ENCODE measurements around the gene NKG7. TPM values are rescaled to one million over a fixed set of nuclear protein-coding genes. Genes with fewer than 3 reads are reported as not detected.
A peak's percentile ranks its signal among the peaks of the same experiment; 100 is the strongest.

NKG7 gene
- total RNA-seq, 1 donor from 2014 or later = not detected

GRCh38 chr19:51338563-51339312, 33.7 kb downstream of the NKG7 start:
- peak; percentile 38 for DNase-seq (ENCODE audit: low read depth)

- no peak for DNase-seq (ENCODE audit: low read depth)
These were observed 34.4 kb downstream of the NKG7 start for GRCh38 chr19:51337861-51338562.

GRCh38 chr19:51337141-51337860, 35.2 kb downstream of the NKG7 start:
- DNase-seq (ENCODE audit: low read depth) = no peak

GRCh38 chr19:51333836-51334460, 38.5 kb downstream of the NKG7 start:
- DNase-seq (ENCODE audit: low read depth) = no peak

GRCh38 chr19:51331716-51332115, 40.7 kb downstream of the NKG7 start:
- DNase-seq (ENCODE audit: low read depth) = no peak

- no peak for DNase-seq (ENCODE audit: low read depth)
These were observed 41.3 kb downstream of the NKG7 start for GRCh38 chr19:51331193-51331592.

GRCh38 chr19:51330366-51330765, 42.1 kb downstream of the NKG7 start:
- no peak for DNase-seq (ENCODE audit: low read depth)

- DNase-seq (ENCODE audit: low read depth) = no peak
These were observed 43.0 kb downstream of the NKG7 start for GRCh38 chr19:51329411-51329810.

GRCh38 chr19:51327066-51328001, 45.1 kb downstream of the NKG7 start:
- DNase-seq (ENCODE audit: low read depth) = peak; percentile 3

GRCh38 chr19:51326216-51327065, 46.0 kb downstream of the NKG7 start:
- no peak for DNase-seq (ENCODE audit: low read depth)

GRCh38 chr19:51325161-51325976, 47.1 kb downstream of the NKG7 start:
- DNase-seq (ENCODE audit: low read depth) = no peak

- no peak for DNase-seq (ENCODE audit: low read depth)
These were observed 48.3 kb downstream of the NKG7 start for GRCh38 chr19:51324167-51324481.

- no peak for DNase-seq (ENCODE audit: low read depth)
These were observed 48.8 kb downstream of the NKG7 start for GRCh38 chr19:51323481-51324166.

- no peak for DNase-seq (ENCODE audit: low read depth)
These were observed 50.7 kb downstream of the NKG7 start for GRCh38 chr19:51321799-51322198.

Other genes with a start within 250 kb of the NKG7 start
- gene SIGLEC9, start 247.7 kb downstream of the NKG7 start, total RNA-seq = not detected in 2 replicates
- gene SIGLEC7, start 230.4 kb downstream of the NKG7 start, total RNA-seq = not detected in 2 replicates
- not detected in 2 replicates for gene CD33, start 147.6 kb downstream of the NKG7 start, total RNA-seq
- not detected in 2 replicates for gene SIGLECL1, start 121.6 kb downstream of the NKG7 start, total RNA-seq
- gene IGLON5, start 61.0 kb downstream of the NKG7 start, total RNA-seq = 0.05 TPM in 1 of 2 replicates, not detected in the other
- gene VSIG10L, start 30.5 kb downstream of the NKG7 start, total RNA-seq = 0.17 and 1.2 TPM in 2 replicates
- 58.2 and 74.0 TPM in 2 replicates for gene ETFB, start 6.3 kb downstream of the NKG7 start, total RNA-seq
- gene CLDND2, start 3.7 kb downstream of the NKG7 start, total RNA-seq = not detected in 2 replicates
- gene LIM2, start 15.3 kb upstream of the NKG7 start, total RNA-seq = not detected in 2 replicates
- gene C19orf84, start 17.9 kb upstream of the NKG7 start, total RNA-seq = not detected in 2 replicates
- not detected in 2 replicates for gene SIGLEC10, start 45.0 kb upstream of the NKG7 start, total RNA-seq
- not detected in 2 replicates for gene SIGLEC8, start 85.8 kb upstream of the NKG7 start, total RNA-seq
- not detected in 2 replicates for gene CEACAM18, start 105.9 kb upstream of the NKG7 start, total RNA-seq
- not detected in 2 replicates for gene SIGLEC12, start 129.1 kb upstream of the NKG7 start, total RNA-seq
- not detected in 2 replicates for gene SIGLEC6, start 159.0 kb upstream of the NKG7 start, total RNA-seq
- 3.3 and 12.5 TPM in 2 replicates for gene ZNF175, start 198.6 kb upstream of the NKG7 start, total RNA-seq

All from renal cortical epithelial cell (primary cell).